HL-60 (cell line): ENCODE measurements around the gene MAD1L1.

ENCODE experiments used
- DNase-seq, 2 experiments: peaks; one replicate each; pipeline ENCODE4 v3.0.0-alpha.2; 2010 to 2020; ENCODE audit warnings: low read depth in 1 of 2, low spot score in 1 of 2
- H3K27ac ChIP-seq: fragments of 250-450 bp; sonication (Bioruptor Pico); replicated peaks from 2 replicates; pipeline ENCODE4 v1.5.1; 2020; ENCODE audit warnings: mild to moderate bottlenecking, moderate library complexity
- H3K27me3 ChIP-seq: fragments of 250-450 bp; sonication (Bioruptor Pico); 2 replicates; pipeline ENCODE4 v1.5.1; 2021; ENCODE audit warnings: mild to moderate bottlenecking, moderate library complexity; ENCODE audit not compliant: insufficient read depth, poor library complexity, severe bottlenecking
- H3K4me3 ChIP-seq: replicated peaks from 2 replicates; pipeline ENCODE4 v1.5.1; 2011; ENCODE audit warnings: mild to moderate bottlenecking, control low read depth, low read length; ENCODE audit not compliant: insufficient read depth
- GABPA ChIP-seq: IDR thresholded peaks from 2 replicates; pipeline ENCODE4 v1.6.1; 2012; ENCODE audit warnings: low read depth
- POLR2AphosphoS5 ChIP-seq: IDR thresholded peaks from 2 replicates; pipeline ENCODE4 v1.6.1; 2012; ENCODE audit warnings: low read depth
- SPI1 ChIP-seq: IDR thresholded peaks from 2 replicates; pipeline ENCODE4 v1.6.1; 2012; ENCODE audit warnings: low read depth, mild to moderate bottlenecking, borderline replicate concordance
- TF ChIP-seq, protein P1 (sequence below): IDR thresholded peaks from one replicate; pipeline ENCODE4 v1.5.1; 2011; ENCODE audit warnings: low read length, control low read depth, inconsistent platforms; ENCODE audit not compliant: insufficient read depth
- TF ChIP-seq, protein P2 (sequence below): IDR thresholded peaks from 2 replicates; pipeline ENCODE4 v1.6.1; 2012; ENCODE audit warnings: low read depth; ENCODE audit not compliant: insufficient replicate concordance

MAD1L1 gene

DNA sequence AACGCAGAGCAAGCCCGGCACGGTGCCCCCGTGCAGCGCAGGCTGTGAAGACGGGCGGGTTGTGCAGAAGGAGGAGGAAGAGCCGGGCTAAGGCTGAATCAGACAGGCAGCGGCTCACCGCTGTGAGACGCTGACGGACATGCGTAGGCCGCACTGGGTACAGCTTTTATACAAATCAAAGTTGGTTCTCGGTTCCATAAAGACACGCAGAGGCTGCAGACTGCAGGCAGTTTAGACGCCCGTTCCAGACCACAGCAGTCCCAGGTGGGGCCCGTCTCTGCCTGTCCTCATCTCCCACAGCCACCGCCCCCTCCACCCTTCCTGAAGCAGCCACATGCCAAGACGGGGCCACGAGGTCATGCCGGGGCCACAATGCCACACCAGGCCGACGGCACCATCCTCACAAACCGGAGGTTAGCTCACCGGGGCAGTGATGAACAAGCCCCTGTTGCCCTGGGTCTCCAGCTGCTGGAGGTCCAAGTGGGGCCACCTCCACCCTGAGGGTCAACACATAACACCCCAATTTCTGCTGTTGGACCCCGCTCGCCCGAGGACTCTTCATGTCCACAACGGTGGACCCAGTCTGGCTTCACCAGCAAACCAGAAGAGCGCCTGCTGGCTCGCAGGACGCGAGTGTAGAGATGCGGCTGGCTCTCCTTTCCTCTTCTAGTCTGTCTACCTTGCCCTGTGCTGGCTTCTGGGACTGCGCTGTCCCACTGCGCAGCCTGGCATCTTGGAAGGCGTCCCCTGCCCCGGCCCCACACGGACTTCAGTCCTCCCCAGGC, 335.5 kb downstream of the MAD1L1 start:
- TF ChIP-seq GABPA (no peak), SPI1 (no peak), POLR2AphosphoS5 (no peak)
- TF ChIP-seq, protein P1, sequence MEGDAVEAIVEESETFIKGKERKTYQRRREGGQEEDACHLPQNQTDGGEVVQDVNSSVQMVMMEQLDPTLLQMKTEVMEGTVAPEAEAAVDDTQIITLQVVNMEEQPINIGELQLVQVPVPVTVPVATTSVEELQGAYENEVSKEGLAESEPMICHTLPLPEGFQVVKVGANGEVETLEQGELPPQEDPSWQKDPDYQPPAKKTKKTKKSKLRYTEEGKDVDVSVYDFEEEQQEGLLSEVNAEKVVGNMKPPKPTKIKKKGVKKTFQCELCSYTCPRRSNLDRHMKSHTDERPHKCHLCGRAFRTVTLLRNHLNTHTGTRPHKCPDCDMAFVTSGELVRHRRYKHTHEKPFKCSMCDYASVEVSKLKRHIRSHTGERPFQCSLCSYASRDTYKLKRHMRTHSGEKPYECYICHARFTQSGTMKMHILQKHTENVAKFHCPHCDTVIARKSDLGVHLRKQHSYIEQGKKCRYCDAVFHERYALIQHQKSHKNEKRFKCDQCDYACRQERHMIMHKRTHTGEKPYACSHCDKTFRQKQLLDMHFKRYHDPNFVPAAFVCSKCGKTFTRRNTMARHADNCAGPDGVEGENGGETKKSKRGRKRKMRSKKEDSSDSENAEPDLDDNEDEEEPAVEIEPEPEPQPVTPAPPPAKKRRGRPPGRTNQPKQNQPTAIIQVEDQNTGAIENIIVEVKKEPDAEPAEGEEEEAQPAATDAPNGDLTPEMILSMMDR, result no peak
- TF ChIP-seq, protein P2, sequence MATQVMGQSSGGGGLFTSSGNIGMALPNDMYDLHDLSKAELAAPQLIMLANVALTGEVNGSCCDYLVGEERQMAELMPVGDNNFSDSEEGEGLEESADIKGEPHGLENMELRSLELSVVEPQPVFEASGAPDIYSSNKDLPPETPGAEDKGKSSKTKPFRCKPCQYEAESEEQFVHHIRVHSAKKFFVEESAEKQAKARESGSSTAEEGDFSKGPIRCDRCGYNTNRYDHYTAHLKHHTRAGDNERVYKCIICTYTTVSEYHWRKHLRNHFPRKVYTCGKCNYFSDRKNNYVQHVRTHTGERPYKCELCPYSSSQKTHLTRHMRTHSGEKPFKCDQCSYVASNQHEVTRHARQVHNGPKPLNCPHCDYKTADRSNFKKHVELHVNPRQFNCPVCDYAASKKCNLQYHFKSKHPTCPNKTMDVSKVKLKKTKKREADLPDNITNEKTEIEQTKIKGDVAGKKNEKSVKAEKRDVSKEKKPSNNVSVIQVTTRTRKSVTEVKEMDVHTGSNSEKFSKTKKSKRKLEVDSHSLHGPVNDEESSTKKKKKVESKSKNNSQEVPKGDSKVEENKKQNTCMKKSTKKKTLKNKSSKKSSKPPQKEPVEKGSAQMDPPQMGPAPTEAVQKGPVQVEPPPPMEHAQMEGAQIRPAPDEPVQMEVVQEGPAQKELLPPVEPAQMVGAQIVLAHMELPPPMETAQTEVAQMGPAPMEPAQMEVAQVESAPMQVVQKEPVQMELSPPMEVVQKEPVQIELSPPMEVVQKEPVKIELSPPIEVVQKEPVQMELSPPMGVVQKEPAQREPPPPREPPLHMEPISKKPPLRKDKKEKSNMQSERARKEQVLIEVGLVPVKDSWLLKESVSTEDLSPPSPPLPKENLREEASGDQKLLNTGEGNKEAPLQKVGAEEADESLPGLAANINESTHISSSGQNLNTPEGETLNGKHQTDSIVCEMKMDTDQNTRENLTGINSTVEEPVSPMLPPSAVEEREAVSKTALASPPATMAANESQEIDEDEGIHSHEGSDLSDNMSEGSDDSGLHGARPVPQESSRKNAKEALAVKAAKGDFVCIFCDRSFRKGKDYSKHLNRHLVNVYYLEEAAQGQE, result no peak
- no peak overlapping the region for H3K27ac ChIP-seq
- no peaks in the 10 kb centered on the region for H3K27me3 ChIP-seq
- DNase-seq, result no peak
- H3K4me3 ChIP-seq, result no peak overlapping the region

DNA sequence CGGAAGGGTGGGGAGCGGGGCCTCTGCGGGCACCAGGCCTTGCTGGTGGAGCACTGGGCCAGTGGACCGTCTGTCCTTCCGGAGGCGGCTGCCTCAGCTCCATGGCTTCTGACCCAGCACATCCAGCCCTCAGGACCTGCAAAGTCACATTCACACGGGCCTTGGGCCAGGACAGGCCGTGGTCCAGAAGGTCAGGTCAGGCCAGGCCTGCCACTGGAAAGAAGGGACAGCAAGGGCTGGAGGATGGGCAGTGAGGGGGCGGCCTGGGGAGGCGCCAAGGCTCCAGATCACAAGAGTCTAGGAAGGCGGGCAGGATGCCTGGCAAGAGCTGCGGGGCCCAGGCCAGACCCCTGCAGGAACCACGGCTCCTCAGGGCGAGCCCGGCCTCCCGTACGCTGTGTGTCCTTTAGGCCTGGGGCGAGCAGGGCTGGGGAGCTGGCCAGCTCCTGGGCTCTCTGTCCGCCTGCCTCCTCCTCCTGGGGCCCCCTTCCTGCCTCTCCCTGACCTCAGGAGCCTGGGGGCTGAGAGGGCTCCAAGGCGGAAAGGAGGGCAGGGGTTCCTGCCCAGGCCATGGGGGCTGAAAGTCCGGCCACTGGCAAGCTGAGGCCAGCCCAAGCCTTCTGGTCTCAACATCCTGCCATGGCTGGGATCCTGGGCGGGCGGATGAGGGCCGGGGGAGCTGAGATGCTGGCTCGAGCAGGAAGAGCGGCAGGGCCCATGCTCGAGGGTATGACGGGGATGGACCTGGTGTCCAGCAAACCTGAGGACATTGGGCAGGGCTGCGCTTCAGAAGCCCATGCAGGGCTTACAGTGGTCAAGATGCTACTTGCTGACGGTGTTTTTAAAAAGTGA, 336.9 kb downstream of the MAD1L1 start:
- TF ChIP-seq, protein P1, result no peak
- TF ChIP-seq POLR2AphosphoS5 (no peak), SPI1 (no peak), GABPA (no peak)
- TF ChIP-seq, protein P2, result no peak
- DNase-seq, result no peak
- H3K4me3 ChIP-seq, result no peak overlapping the region
- H3K27me3 ChIP-seq, result no peaks in the 10 kb centered on the region
- H3K27ac ChIP-seq, result no peak overlapping the region

DNA sequence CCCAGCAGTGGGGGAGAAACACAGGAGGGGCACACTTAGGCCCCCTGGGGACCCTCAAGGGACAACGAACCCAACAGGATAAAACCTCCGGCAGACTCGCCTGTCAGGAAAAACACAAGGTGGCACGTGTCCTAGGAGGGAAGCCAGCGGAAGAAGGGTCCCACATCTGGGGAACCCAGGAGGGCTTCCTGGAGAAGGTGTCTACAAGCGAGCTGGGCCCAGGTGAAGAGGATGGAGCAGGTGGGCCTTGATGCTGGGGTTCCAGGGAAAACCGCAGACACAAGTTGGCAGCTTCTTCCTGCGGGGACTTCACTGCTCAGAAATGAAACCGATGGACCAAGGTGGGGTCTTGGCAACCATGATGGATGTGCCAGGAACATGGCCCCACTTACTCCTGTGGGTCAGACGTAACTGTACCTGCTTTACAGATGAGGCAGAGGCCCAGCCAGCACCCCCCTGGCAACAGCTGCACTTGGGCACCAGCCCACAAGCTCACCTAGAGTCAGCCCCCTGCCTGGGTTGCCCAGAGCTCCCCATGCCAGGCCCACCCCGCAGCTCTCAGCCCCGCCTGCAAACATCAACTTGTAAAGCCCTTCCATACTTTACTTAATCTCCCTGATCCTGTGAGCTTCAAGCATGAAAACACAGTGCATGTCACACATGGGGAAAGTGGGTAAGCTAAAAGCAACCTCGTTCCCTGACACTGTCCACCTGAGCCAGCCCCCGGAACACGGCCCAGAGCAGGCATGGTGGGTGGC, 337.7 kb downstream of the MAD1L1 start:
- Histone ChIP-seq H3K27me3 (no peaks in the 10 kb centered on the region), H3K4me3 (no peak overlapping the region), H3K27ac (no peak overlapping the region)
- no peak for DNase-seq
- TF ChIP-seq, protein P1, result no peak
- TF ChIP-seq SPI1, result no peak
